Neural progenitor cell (in vitro differentiated cells): Measurements from ENCODE around the gene BBX. TPM values are rescaled to one million over a fixed set of nuclear protein-coding genes. Genes with fewer than 3 reads are reported as not detected.

ENCODE experiments used
- DNase-seq: peaks from one replicate; pipeline ENCODE4 v3.0.0-alpha.2; 2016; ENCODE audit warnings: low spot score
- H2AFZ ChIP-seq: fragments of 200-600 bp; sonication (generic); replicated peaks from 2 replicates; pipeline ENCODE4 v1.6.1; 2016; ENCODE audit warnings: antibody characterized with exemption
- H3F3A ChIP-seq: fragments of 200-600 bp; sonication (generic); 2 replicates; pipeline ENCODE4 v1.6.1; 2016; ENCODE audit warnings: antibody characterized with exemption, low read depth
- H3K27ac ChIP-seq: fragments of 200-600 bp; sonication (generic); 2 replicates; pipeline ENCODE4 v1.5.1; 2016; ENCODE audit warnings: mild to moderate bottlenecking
- H3K27me3 ChIP-seq: fragments of 200-600 bp; sonication (generic); 2 replicates; pipeline ENCODE4 v1.6.1; 2016; ENCODE audit warnings: mild to moderate bottlenecking, moderate library complexity
- H3K36me3 ChIP-seq: fragments of 200-600 bp; sonication (generic); 2 replicates; pipeline ENCODE4 v1.5.1; 2016
- H3K4me1 ChIP-seq: fragments of 200-600 bp; sonication (generic); 2 replicates; pipeline ENCODE4 v1.6.1; 2016; ENCODE audit warnings: mixed run types
- H3K4me2 ChIP-seq: fragments of 200-600 bp; sonication (generic); 2 replicates; pipeline ENCODE4 v1.6.1; 2016
- H3K4me3 ChIP-seq: fragments of 200-600 bp; sonication (generic); 2 replicates; pipeline ENCODE4 v1.5.1; 2016
- H3K79me2 ChIP-seq: fragments of 200-600 bp; sonication (generic); 2 replicates; pipeline ENCODE4 v1.6.1; 2016; ENCODE audit warnings: low read depth
- H3K9ac ChIP-seq: fragments of 200-600 bp; sonication (generic); 2 replicates; pipeline ENCODE4 v1.6.1; 2016
- H3K9me3 ChIP-seq: fragments of 200-600 bp; sonication (generic); 2 replicates; pipeline ENCODE4 v1.5.1; 2016; ENCODE audit warnings: low read depth
- H4K20me1 ChIP-seq: fragments of 200-600 bp; sonication (generic); 2 replicates; pipeline ENCODE4 v1.6.1; 2016; ENCODE audit warnings: low read depth
- H3K27ac Mint-ChIP-seq: 3 replicates; pipeline ENCODE4 v1.8.0; 2021; ENCODE audit warnings: mixed read lengths
- H3K27me3 Mint-ChIP-seq: 2 replicates; pipeline ENCODE4 v1.8.0; 2022; ENCODE audit warnings: low read depth, mild to moderate bottlenecking, inconsistent platforms, moderate library complexity, mixed read lengths; ENCODE audit not compliant: insufficient read depth
- H3K36me3 Mint-ChIP-seq: 3 replicates; pipeline ENCODE4 v1.8.0; 2021; ENCODE audit warnings: mixed read lengths
- H3K4me1 Mint-ChIP-seq: 3 replicates; pipeline ENCODE4 v1.8.0; 2021; ENCODE audit warnings: mixed read lengths
- H3K4me3 Mint-ChIP-seq: 3 replicates; pipeline ENCODE4 v1.8.0; 2021; ENCODE audit warnings: mild to moderate bottlenecking, moderate library complexity, mixed read lengths
- H3K9me3 Mint-ChIP-seq: 3 replicates; pipeline ENCODE4 v1.8.0; 2020; ENCODE audit warnings: mixed read lengths
- CTCF ChIP-seq: fragments of 200-600 bp; sonication (generic); IDR thresholded peaks from 2 replicates; pipeline ENCODE4 v1.5.1; 2017; ENCODE audit warnings: antibody characterized with exemption, mild to moderate bottlenecking
- EZH2 ChIP-seq: fragments of 200-600 bp; sonication (generic); IDR thresholded peaks from 2 replicates; pipeline ENCODE4 v1.6.1; 2017; ENCODE audit warnings: antibody characterized with exemption, mild to moderate bottlenecking, moderate library complexity
- EZH2phosphoT487 ChIP-seq: fragments of 200-600 bp; sonication (generic); IDR thresholded peaks from 2 replicates; pipeline ENCODE4 v1.6.1; 2017; ENCODE audit warnings: antibody characterized with exemption
- total RNA-seq: library from RNA; depleted of rRNA; stranded (reverse); fragments of >200 nt; gene quantifications from 2 replicates; pipeline ENCODE4 v1.2.3, GENCODE V29; 2015; ENCODE audit warnings: low replicate concordance

The BBX gene
- total RNA-seq, 1 donor from 2014 or later = 110 TPM

DNA sequence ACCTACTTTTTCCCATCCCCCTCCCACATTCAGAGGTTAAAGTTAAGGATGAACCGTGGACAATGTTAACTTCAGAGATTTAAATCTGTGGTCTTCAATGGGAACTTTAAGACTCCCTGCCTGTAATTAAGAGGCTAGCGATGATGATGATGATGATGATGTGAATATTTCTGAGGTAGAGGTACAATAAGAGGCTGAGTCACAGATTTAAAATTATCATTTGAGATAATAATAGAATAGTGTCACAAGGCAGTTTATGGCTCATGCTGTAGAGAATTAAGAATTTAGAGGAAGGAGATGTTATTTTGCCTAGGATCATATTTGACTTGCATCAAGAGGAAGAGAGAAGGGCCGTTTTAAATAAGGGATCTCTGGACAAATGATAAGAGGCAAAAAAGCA is 146.2 kb downstream of the BBX start:
- H3K27me3 Mint-ChIP-seq = no peaks in the 10 kb centered on the region
- H3K4me3 ChIP-seq = no peak overlapping the region
- no peak overlapping the region for H3K27ac ChIP-seq
- H3K4me1 ChIP-seq = peaks cover 32% of the 10 kb centered on the region
- H4K20me1 ChIP-seq = peaks cover 42% of the 10 kb centered on the region
- H3K9ac ChIP-seq = no peak overlapping the region
- H3K27me3 ChIP-seq = no peaks in the 10 kb centered on the region
- DNase-seq = no peak
- H3K9me3 Mint-ChIP-seq = no peaks in the 10 kb centered on the region
- no peaks in the 10 kb centered on the region for H3K36me3 ChIP-seq
- H2AFZ ChIP-seq = no peak overlapping the region
- H3F3A ChIP-seq = peaks cover 8% of the 10 kb centered on the region
- peaks cover 40% of the 10 kb centered on the region for H3K79me2 ChIP-seq
- no peak for TF ChIP-seq CTCF
- TF ChIP-seq EZH2phosphoT487 = no peak
- no peak for TF ChIP-seq EZH2
- peaks cover 13% of the 10 kb centered on the region for H3K4me1 Mint-ChIP-seq
- H3K4me3 Mint-ChIP-seq = no peak overlapping the region
- H3K4me2 ChIP-seq = no peak overlapping the region
- H3K9me3 ChIP-seq = no peaks in the 10 kb centered on the region
- H3K36me3 Mint-ChIP-seq = peaks cover 2% of the 10 kb centered on the region
- H3K27ac Mint-ChIP-seq = no peak overlapping the region

GRCh38 chr3:107669669-107670068 is 146.9 kb downstream of the BBX start:
- H3K36me3 Mint-ChIP-seq = peaks cover 2% of the 10 kb centered on the region
- Histone ChIP-seq H3K79me2 (peaks cover 40% of the 10 kb centered on the region), H3K27me3 (no peaks in the 10 kb centered on the region), H3K9me3 (no peaks in the 10 kb centered on the region), H3K4me2 (no peak overlapping the region), H3K9ac (no peak overlapping the region), H3K4me3 (no peak overlapping the region), H3K4me1 (peaks cover 31% of the 10 kb centered on the region), H3K27ac (no peak overlapping the region), H3F3A (peaks cover 15% of the 10 kb centered on the region), H3K36me3 (no peaks in the 10 kb centered on the region), H4K20me1 (peaks cover 50% of the 10 kb centered on the region), H2AFZ (no peak overlapping the region)
- TF ChIP-seq CTCF = no peak
- no peak for TF ChIP-seq EZH2phosphoT487
- no peak overlapping the region for H3K4me3 Mint-ChIP-seq
- H3K27me3 Mint-ChIP-seq = peaks cover 2% of the 10 kb centered on the region
- H3K27ac Mint-ChIP-seq = no peak overlapping the region
- no peak for DNase-seq
- H3K9me3 Mint-ChIP-seq = no peaks in the 10 kb centered on the region
- peaks cover 20% of the 10 kb centered on the region for H3K4me1 Mint-ChIP-seq

DNA sequence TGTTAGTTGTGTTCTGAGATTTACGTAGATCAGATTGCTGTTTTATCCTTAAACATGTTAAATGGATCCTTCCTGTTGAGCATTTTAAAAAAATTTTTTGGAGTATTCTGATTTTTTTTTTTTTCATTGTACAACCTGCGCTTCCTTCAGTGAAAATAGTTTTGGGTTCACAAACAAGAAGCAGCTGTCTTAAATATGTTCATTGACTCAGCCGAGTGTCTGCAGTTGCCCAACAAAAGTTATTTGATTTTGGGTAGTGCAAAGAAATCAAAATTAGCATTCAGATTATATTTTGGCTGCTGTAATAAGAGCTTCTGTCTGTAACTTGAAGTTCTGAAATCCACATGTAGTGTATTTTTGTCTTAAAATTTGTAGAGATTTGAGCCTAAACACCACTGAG is 148.2 kb downstream of the BBX start:
- Histone ChIP-seq H2AFZ (no peak overlapping the region), H3K36me3 (no peaks in the 10 kb centered on the region), H3K4me1 (peaks cover 23% of the 10 kb centered on the region), H3F3A (peaks cover 17% of the 10 kb centered on the region), H3K4me3 (no peak overlapping the region), H4K20me1 (peaks cover 56% of the 10 kb centered on the region), H3K79me2 (peaks cover 38% of the 10 kb centered on the region), H3K27ac (no peak overlapping the region), H3K9me3 (no peaks in the 10 kb centered on the region), H3K4me2 (no peak overlapping the region), H3K9ac (no peak overlapping the region), H3K27me3 (no peaks in the 10 kb centered on the region)
- no peak for DNase-seq
- Mint-ChIP-seq H3K4me1 (peaks cover 26% of the 10 kb centered on the region), H3K36me3 (peaks cover 2% of the 10 kb centered on the region), H3K4me3 (no peak overlapping the region), H3K27ac (no peak overlapping the region), H3K27me3 (peaks cover 2% of the 10 kb centered on the region), H3K9me3 (no peaks in the 10 kb centered on the region)
- no peak for TF ChIP-seq EZH2
- no peak for TF ChIP-seq EZH2phosphoT487
- TF ChIP-seq CTCF = no peak
